Mesothelial cell of epicardium (in vitro differentiated cells): Measurements from ENCODE around the gene RPP14. TPM values are rescaled to one million over a fixed set of nuclear protein-coding genes. Genes with fewer than 3 reads are reported as not detected.

ENCODE experiments used
- DNase-seq, 2 experiments: peaks; one replicate each; pipeline ENCODE4 v3.0.0; 2021; ENCODE audit warnings: low spot score in 2 of 2; ENCODE audit not compliant: unreplicated experiment in 2 of 2
- H3K27ac Mint-ChIP-seq: 2 replicates; pipeline ENCODE4 v1.8.0; 2021; ENCODE audit warnings: mixed read lengths
- H3K27me3 Mint-ChIP-seq: 2 replicates; pipeline ENCODE4 v1.8.0; 2021; ENCODE audit warnings: low read depth, mixed read lengths
- H3K36me3 Mint-ChIP-seq: 2 replicates; pipeline ENCODE4 v1.8.0; 2021; ENCODE audit warnings: mixed read lengths
- H3K4me1 Mint-ChIP-seq: 2 replicates; pipeline ENCODE4 v1.8.0; 2021; ENCODE audit warnings: mixed read lengths
- H3K4me3 Mint-ChIP-seq: 2 replicates; pipeline ENCODE4 v1.8.0; 2021; ENCODE audit warnings: mild to moderate bottlenecking, moderate library complexity, mixed read lengths
- H3K9me3 Mint-ChIP-seq: 2 replicates; pipeline ENCODE4 v1.8.0; 2021; ENCODE audit warnings: mixed read lengths
- CTCF ChIP-seq: fragments of 200-600 bp; sonication (generic); IDR thresholded peaks from one replicate; pipeline ENCODE4 v1.5.0; 2021; ENCODE audit warnings: antibody characterized with exemption; ENCODE audit not compliant: unreplicated experiment
- total RNA-seq: library from RNA; stranded (reverse); gene quantifications from 3 replicates; pipeline ENCODE4 v1.2.1, GENCODE V29; 2021

Gene RPP14
- total RNA-seq, 1 donor from 2014 or later, result 24.2 TPM

GRCh38 chr3:58355179-58355578 lies 49.1 kb downstream of the RPP14 start:
- Mint-ChIP-seq H3K27me3 (no peaks in the 10 kb centered on the region), H3K4me1 (peaks cover 12% of the 10 kb centered on the region), H3K9me3 (no peaks in the 10 kb centered on the region), H3K4me3 (no peak overlapping the region), H3K27ac (no peak overlapping the region), H3K36me3 (no peaks in the 10 kb centered on the region)
- no peak for TF ChIP-seq CTCF
- no peak for DNase-seq

- TF ChIP-seq CTCF, result no peak
- no peaks in the 10 kb centered on the region for H3K9me3 Mint-ChIP-seq
- H3K36me3 Mint-ChIP-seq, result no peaks in the 10 kb centered on the region
- H3K4me1 Mint-ChIP-seq, result peaks cover 4% of the 10 kb centered on the region
- no peak overlapping the region for H3K27ac Mint-ChIP-seq
- no peak for DNase-seq
- H3K4me3 Mint-ChIP-seq, result no peak overlapping the region
- H3K27me3 Mint-ChIP-seq, result no peaks in the 10 kb centered on the region
These were observed 50.0 kb downstream of the RPP14 start for GRCh38 chr3:58356054-58356453.

- no peak overlapping the region for H3K4me3 Mint-ChIP-seq
- H3K9me3 Mint-ChIP-seq, result no peaks in the 10 kb centered on the region
- H3K4me1 Mint-ChIP-seq, result peaks cover 3% of the 10 kb centered on the region
- H3K27ac Mint-ChIP-seq, result no peak overlapping the region
- no peaks in the 10 kb centered on the region for H3K27me3 Mint-ChIP-seq
- H3K36me3 Mint-ChIP-seq, result no peaks in the 10 kb centered on the region
- DNase-seq, result no peak
- TF ChIP-seq CTCF, result no peak
These were observed 51.4 kb downstream of the RPP14 start for GRCh38 chr3:58357402-58357801.

GRCh38 chr3:58358092-58358491 lies 52.0 kb downstream of the RPP14 start:
- Mint-ChIP-seq H3K27me3 (no peaks in the 10 kb centered on the region), H3K9me3 (no peaks in the 10 kb centered on the region), H3K36me3 (no peaks in the 10 kb centered on the region), H3K27ac (no peak overlapping the region), H3K4me1 (no peaks in the 10 kb centered on the region), H3K4me3 (no peak overlapping the region)
- DNase-seq, result no peak
- no peak for TF ChIP-seq CTCF

- H3K27ac Mint-ChIP-seq, result no peak overlapping the region
- H3K36me3 Mint-ChIP-seq, result no peaks in the 10 kb centered on the region
- no peak overlapping the region for H3K4me3 Mint-ChIP-seq
- H3K27me3 Mint-ChIP-seq, result no peaks in the 10 kb centered on the region
- no peak for TF ChIP-seq CTCF
- no peaks in the 10 kb centered on the region for H3K9me3 Mint-ChIP-seq
- H3K4me1 Mint-ChIP-seq, result no peaks in the 10 kb centered on the region
- no peak for DNase-seq
These were observed 52.8 kb downstream of the RPP14 start for GRCh38 chr3:58358808-58359207.

GRCh38 chr3:58359621-58360020 lies 53.6 kb downstream of the RPP14 start:
- no peak overlapping the region for H3K27ac Mint-ChIP-seq
- H3K4me3 Mint-ChIP-seq, result no peak overlapping the region
- H3K36me3 Mint-ChIP-seq, result peaks cover 2% of the 10 kb centered on the region
- H3K9me3 Mint-ChIP-seq, result no peaks in the 10 kb centered on the region
- no peak for DNase-seq
- no peaks in the 10 kb centered on the region for H3K4me1 Mint-ChIP-seq
- TF ChIP-seq CTCF, result no peak
- H3K27me3 Mint-ChIP-seq, result no peaks in the 10 kb centered on the region
